T-helper 2 cell treated with Interferon-gamma antibody and Interleukin-4, amounts not matched to agents 5 μg/mL and 100 μg/mL, for 36 hours (primary cell): Measurements from ENCODE around the gene INPP5E.
"Not testable (repeated sequence)": the region's sequence is repeated elsewhere in the genome, so short reads cannot be mapped to it uniquely, and the experiment has no call there.

ENCODE experiments used
- DNase-seq: peaks from one replicate; pipeline ENCODE4 v3.0.0; 2021; ENCODE audit warnings: low spot score
- H3K27ac Mint-ChIP-seq: one replicate; pipeline ENCODE4 v1.8.0; 2021; ENCODE audit warnings: mild to moderate bottlenecking, mixed read lengths
- H3K27me3 Mint-ChIP-seq: one replicate; pipeline ENCODE4 v1.8.0; 2021; ENCODE audit warnings: low read depth, mixed read lengths
- H3K36me3 Mint-ChIP-seq: one replicate; pipeline ENCODE4 v1.8.0; 2021; ENCODE audit warnings: low read depth, mixed read lengths
- H3K4me1 Mint-ChIP-seq: one replicate; pipeline ENCODE4 v1.8.0; 2021; ENCODE audit warnings: low read depth, mixed read lengths
- H3K4me3 Mint-ChIP-seq: one replicate; pipeline ENCODE4 v1.8.0; 2022; ENCODE audit warnings: mild to moderate bottlenecking, moderate library complexity, mixed read lengths
- H3K9me3 Mint-ChIP-seq: one replicate; pipeline ENCODE4 v1.8.0; 2021; ENCODE audit warnings: mixed read lengths

Gene INPP5E

DNA sequence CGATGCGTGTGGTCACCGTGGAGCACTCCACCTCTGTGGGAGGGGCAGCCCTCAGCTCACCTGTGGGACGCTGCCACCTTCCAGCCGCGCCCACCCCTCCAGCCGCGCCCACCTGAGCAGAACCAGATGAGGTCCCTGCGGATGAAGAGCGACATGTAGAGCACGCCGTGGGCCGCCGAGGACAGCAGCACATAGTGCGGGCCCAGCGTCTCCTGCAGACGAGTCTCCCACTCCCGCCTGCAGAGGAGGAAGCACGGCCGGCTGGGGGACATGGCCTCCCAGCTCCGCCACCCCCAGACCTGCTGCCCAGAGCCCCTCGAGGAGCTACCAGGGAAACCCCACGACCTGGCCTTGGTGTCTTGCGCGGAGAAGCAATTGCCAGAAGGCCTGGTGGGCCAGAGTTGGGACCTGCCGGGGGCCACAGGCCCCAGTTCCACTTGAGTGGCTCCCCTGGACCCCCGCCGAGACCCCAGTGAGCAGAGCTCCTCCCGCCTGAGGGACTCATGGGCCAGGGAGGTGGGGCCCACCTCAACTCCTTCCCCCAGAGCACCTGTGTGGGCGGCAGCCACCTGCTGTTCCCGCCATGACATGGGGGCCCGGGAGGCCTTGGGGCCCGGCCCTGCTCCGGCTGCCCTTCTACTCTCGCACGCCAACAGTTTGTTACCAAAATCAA is 6.5 kb downstream of the INPP5E start:
- Mint-ChIP-seq H3K4me3 (no peak overlapping the region), H3K36me3 (peaks cover 4% of the 10 kb centered on the region), H3K4me1 (peaks cover 14% of the 10 kb centered on the region), H3K27me3 (no peaks in the 10 kb centered on the region), H3K9me3 (no peaks in the 10 kb centered on the region), H3K27ac (no peak overlapping the region)
- no peak for DNase-seq

DNA sequence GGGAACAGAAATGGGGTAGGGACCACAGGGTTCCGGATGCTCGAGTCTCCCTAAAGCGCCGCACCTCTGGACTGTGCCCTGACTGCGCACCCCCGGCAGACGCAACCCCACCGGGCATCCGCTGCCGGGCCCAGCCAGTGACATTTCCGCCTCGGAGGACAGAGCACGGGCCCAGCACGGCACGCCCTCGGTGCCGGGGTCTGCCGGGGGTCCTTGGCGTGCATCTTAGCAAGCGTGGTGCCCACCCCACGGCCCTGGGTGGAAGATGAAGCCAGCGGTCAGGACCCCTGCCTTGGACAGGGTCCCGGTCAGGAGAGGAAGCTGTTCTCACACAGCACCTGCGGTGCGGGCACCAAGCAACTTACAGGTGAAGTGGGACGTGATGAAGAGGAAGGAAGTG is 7.1 kb downstream of the INPP5E start:
- Mint-ChIP-seq H3K27ac (no peak overlapping the region), H3K9me3 (no peaks in the 10 kb centered on the region), H3K27me3 (no peaks in the 10 kb centered on the region), H3K4me3 (no peak overlapping the region), H3K4me1 (peaks cover 12% of the 10 kb centered on the region), H3K36me3 (peaks cover 2% of the 10 kb centered on the region)
- no peak for DNase-seq

DNA sequence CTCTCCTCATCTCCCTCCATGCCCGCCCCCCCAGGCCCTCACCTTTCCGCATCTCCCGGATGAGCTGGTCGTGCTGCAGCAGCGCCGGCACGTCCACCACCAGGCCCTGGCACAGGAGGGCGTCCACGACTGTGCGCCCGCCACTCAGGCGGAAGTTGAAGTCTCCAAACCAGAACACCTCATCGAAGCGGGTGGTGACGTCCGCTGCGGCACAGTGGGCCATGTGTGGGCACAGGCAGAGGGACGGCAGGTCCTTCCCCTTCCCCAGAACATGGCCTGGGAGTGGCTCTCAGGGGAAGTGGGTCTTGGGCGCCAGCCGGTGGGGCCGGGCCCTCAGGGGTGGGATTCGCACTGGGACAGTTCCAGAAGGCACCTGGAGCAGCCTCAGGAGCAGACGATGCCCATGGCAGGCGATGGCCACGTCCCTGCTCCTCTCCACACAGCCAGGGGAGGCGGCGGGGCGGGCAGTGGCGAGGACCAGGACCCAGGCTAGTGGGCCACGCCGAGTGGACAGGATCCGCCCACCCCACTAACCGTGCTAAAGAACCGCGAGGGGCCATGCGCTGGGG is 7.8 kb downstream of the INPP5E start:
- Mint-ChIP-seq H3K4me1 (peaks cover 5% of the 10 kb centered on the region), H3K9me3 (no peaks in the 10 kb centered on the region), H3K27me3 (no peaks in the 10 kb centered on the region), H3K36me3 (peaks cover 1% of the 10 kb centered on the region), H3K27ac (no peak overlapping the region), H3K4me3 (no peak overlapping the region)
- DNase-seq = no peak

DNA sequence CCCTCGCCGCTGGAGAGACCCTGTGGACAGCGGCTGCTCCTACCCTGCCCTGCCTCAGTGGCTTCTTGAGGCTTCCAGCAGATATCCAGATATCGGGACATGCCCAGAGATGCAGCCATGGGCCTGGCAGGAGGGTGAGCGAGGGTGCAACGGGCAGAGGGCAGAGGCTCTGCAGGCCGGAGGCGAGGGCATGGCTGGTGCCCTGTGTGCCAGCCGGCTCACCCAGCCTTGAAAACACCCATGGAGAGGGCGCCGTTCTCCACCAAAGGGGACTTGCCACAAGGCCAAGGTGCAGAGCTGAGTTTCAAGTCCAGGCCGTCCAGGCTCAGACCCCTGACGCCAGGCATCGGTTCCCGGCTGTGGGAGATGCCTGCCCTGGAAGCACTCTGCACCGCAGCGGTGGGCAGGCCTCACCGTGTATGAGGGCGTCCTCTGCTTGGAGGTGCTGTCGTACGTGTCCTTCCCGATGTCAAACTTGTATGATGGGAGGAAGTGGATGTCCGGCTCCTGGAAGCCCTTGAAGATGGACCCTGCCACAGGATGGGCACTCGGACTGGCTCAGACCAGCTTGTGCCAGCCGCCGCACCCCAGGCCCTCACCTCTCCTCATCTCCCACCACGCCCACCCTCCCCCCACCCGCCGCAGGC is 8.9 kb downstream of the INPP5E start:
- Mint-ChIP-seq H3K9me3 (no peaks in the 10 kb centered on the region), H3K27ac (no peak overlapping the region), H3K4me3 (no peak overlapping the region), H3K36me3 (peaks cover 2% of the 10 kb centered on the region), H3K4me1 (no peaks in the 10 kb centered on the region), H3K27me3 (no peaks in the 10 kb centered on the region)
- DNase-seq = no peak

- no peaks in the 10 kb centered on the region for H3K27me3 Mint-ChIP-seq
- no peaks in the 10 kb centered on the region for H3K9me3 Mint-ChIP-seq
- H3K4me1 Mint-ChIP-seq = no peaks in the 10 kb centered on the region
- H3K4me3 Mint-ChIP-seq = no peak overlapping the region
- H3K27ac Mint-ChIP-seq = no peak overlapping the region
- H3K36me3 Mint-ChIP-seq = peaks cover 5% of the 10 kb centered on the region
- DNase-seq = no peak
Observed at GRCh38 chr9:136429683-136430491, 9.8 kb downstream of the INPP5E start.

GRCh38 chr9:136429075-136429628 is 10.5 kb downstream of the INPP5E start:
- Mint-ChIP-seq H3K4me3 (no peak overlapping the region), H3K4me1 (no peaks in the 10 kb centered on the region), H3K27me3 (no peaks in the 10 kb centered on the region), H3K36me3 (peaks cover 8% of the 10 kb centered on the region), H3K9me3 (no peaks in the 10 kb centered on the region), H3K27ac (no peak overlapping the region)
- no peak for DNase-seq

DNA sequence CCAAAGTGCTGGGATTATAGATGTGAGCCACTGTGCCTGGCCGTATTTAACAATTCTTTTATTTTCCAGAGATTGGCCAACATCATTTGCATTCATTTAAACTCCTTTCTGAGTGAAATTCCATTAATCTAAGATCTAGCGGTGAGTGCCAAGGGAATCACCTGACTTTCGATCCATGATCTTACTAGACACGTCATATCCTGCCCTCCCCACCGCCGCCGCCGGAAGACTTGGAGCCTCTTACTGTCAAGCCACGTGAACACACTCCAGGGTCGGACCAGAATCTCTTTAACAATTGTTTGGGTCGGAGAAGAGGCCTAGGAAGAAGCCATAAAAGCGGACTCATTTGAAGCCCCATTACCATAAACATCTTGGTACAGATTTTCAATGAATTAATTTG is 12.9 kb downstream of the INPP5E start:
- DNase-seq = no peak
- Mint-ChIP-seq H3K9me3 (no peaks in the 10 kb centered on the region), H3K4me3 (no peak overlapping the region), H3K27me3 (no peaks in the 10 kb centered on the region), H3K36me3 (peaks cover 19% of the 10 kb centered on the region), H3K27ac (no peak overlapping the region), H3K4me1 (no peaks in the 10 kb centered on the region)

GRCh38 chr9:136425367-136425766 is 14.3 kb downstream of the INPP5E start:
- H3K27ac Mint-ChIP-seq = peak overlapping the region; percentile 31
- H3K4me1 Mint-ChIP-seq, H3K27me3 Mint-ChIP-seq, H3K9me3 Mint-ChIP-seq, DNase-seq, H3K4me3 Mint-ChIP-seq: not testable (repeated sequence)
- peaks cover 24% of the 10 kb centered on the region for H3K36me3 Mint-ChIP-seq

DNA sequence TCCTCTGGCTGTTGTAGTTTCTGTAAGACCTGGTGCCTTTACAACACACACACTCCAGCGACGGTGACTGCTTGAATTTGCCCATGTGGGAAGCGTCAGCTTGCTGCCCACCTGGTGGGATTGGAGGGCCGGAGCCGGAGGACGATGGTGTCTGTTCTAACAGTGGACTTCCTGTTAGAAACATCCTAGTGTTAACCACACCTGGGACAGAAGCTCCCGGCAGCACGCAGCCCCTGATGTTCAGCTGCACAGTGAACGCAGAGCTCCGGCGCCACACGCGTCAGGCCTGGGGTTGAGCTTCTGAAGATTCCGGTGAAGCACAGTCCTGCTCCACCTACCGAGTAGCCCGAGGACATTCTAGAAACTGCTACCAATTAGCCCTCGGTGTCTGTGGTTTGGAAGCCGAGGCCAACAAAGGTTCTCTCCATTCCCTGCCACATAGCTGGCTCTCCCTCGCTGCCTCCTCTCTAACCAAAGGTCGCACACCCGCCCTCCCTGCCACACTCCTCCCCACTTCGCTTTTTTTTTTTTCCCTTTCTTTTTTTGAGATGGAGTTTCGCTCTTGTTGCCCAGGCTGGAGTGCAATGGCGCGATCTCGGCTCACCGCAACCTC is 14.8 kb downstream of the INPP5E start:
- Mint-ChIP-seq H3K27ac (no peak overlapping the region), H3K9me3 (no peaks in the 10 kb centered on the region), H3K27me3 (no peaks in the 10 kb centered on the region), H3K4me3 (no peak overlapping the region), H3K36me3 (peaks cover 24% of the 10 kb centered on the region), H3K4me1 (no peaks in the 10 kb centered on the region)
- no peak for DNase-seq

- Mint-ChIP-seq H3K27ac (no peak overlapping the region), H3K4me3 (no peak overlapping the region), H3K9me3 (no peaks in the 10 kb centered on the region), H3K27me3 (no peaks in the 10 kb centered on the region), H3K4me1 (no peaks in the 10 kb centered on the region), H3K36me3 (peaks cover 31% of the 10 kb centered on the region)
- no peak for DNase-seq
Observed at GRCh38 chr9:136423432-136424146, 16.1 kb downstream of the INPP5E start.

DNA sequence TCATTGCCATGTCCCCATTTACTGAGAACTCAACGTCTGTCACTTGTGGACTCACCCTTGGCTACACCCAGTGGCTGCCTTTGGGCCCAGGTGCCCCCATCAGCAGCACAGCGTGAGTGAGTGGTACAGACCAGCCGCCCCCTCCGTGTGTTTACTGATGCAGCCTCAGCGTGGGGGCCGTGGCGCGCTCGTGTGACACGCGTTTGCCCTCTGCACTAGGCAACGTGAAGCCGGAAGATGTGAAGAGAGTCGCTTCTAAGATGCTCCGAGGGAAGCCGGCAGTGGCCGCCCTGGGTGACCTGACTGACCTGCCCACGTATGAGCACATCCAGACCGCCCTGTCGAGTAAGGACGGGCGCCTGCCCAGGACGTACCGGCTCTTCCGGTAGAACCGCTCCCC is 16.8 kb downstream of the INPP5E start:
- Mint-ChIP-seq H3K27ac (no peak overlapping the region), H3K36me3 (peaks cover 34% of the 10 kb centered on the region), H3K4me3 (no peak overlapping the region), H3K27me3 (no peaks in the 10 kb centered on the region), H3K9me3 (no peaks in the 10 kb centered on the region), H3K4me1 (no peaks in the 10 kb centered on the region)
- DNase-seq = no peak

- no peak for DNase-seq
- no peak overlapping the region for H3K27ac Mint-ChIP-seq
- H3K9me3 Mint-ChIP-seq = no peaks in the 10 kb centered on the region
- peaks cover 41% of the 10 kb centered on the region for H3K36me3 Mint-ChIP-seq
- no peaks in the 10 kb centered on the region for H3K4me1 Mint-ChIP-seq
- H3K27me3 Mint-ChIP-seq = no peaks in the 10 kb centered on the region
- no peak overlapping the region for H3K4me3 Mint-ChIP-seq
Observed at GRCh38 chr9:136421791-136422190, 17.9 kb downstream of the INPP5E start.

DNA sequence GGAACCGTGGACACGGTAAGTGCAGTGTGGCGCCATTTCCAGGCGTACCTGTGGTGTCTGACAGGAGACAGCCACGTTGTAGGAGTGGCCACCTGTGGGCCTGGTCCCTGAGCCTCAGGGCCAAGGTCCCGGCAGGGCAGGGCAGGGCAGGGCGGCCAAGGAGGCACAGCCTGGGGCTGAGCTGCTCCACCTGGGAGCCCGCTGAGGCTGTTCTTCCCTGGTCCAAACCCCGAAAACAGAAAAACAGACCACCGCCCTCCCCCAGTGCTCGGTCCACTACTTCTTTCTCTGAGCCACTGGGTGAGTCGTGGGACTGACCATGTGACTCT is 20.6 kb downstream of the INPP5E start:
- Mint-ChIP-seq H3K27me3 (no peaks in the 10 kb centered on the region), H3K27ac (no peak overlapping the region)

More for the DNA sequence above, 20.6 kb downstream of the INPP5E start:
- Mint-ChIP-seq H3K4me1 (no peaks in the 10 kb centered on the region), H3K4me3 (no peak overlapping the region), H3K36me3 (peaks cover 48% of the 10 kb centered on the region), H3K9me3 (no peaks in the 10 kb centered on the region)
- DNase-seq = no peak
